OCI-LY7 (cell line): ENCODE measurements around the gene MRPL55. TPM values are rescaled to one million over a fixed set of nuclear protein-coding genes. Genes with fewer than 3 reads are reported as not detected.

Experiments used
- BruUV-seq: library from RNA; stranded (reverse); fragments of 400-500 nt; replicated peaks from 2 replicates; lab custom pipeline; 2021; lab: Mats Ljungman, UMichigan
- CTCF ChIA-PET: fragments of 300-600 bp; sonication (Branson Sonifier 250); formaldehyde crosslinking; loops from one replicate; lab custom pipeline; 2022; ENCODE audit warnings: antibody characterized with exemption; ENCODE audit not compliant: unreplicated experiment; lab: Charles Lee
- POLR2A ChIA-PET: fragments of 300-600 bp; sonication (Branson Sonifier 250); formaldehyde crosslinking; loops from one replicate; lab custom pipeline; 2022; ENCODE audit warnings: antibody characterized with exemption; lab: Charles Lee
- DNase-seq: peaks from one replicate; pipeline ENCODE4 v3.0.0-alpha.2; 2015; ENCODE audit warnings: low spot score
- H2AFZ ChIP-seq: fragments of 200-600 bp; sonication (generic), shearing (Covaris generic); 2 replicates; pipeline ENCODE4 v1.6.1; 2014; ENCODE audit warnings: mild to moderate bottlenecking, antibody characterized with exemption, low read length, moderate library complexity
- H3K27ac ChIP-seq: fragments of 200-600 bp; sonication (generic); 2 replicates; pipeline ENCODE4 v1.5.1; 2014; ENCODE audit warnings: mixed run types, low read depth, mild to moderate bottlenecking, moderate library complexity, low read length, inconsistent platforms; ENCODE audit not compliant: poor library complexity, severe bottlenecking
- H3K36me3 ChIP-seq: fragments of 200-600 bp; sonication (generic); 2 replicates; pipeline ENCODE4 v1.6.1; 2014; ENCODE audit warnings: mild to moderate bottlenecking, antibody characterized with exemption, low read length, moderate library complexity, mixed read lengths; ENCODE audit not compliant: insufficient read depth
- H3K4me1 ChIP-seq: fragments of 200-600 bp; sonication (generic); 2 replicates; pipeline ENCODE4 v1.5.1; 2014; ENCODE audit warnings: mild to moderate bottlenecking, low read length; ENCODE audit not compliant: insufficient read depth, poor library complexity, severe bottlenecking
- H3K4me2 ChIP-seq: fragments of 200-600 bp; sonication (generic); 2 replicates; pipeline ENCODE4 v1.6.1; 2014; ENCODE audit warnings: mild to moderate bottlenecking, low read length
- H3K4me3 ChIP-seq: fragments of 200-600 bp; sonication (generic); 2 replicates; pipeline ENCODE4 v1.5.1; 2014; ENCODE audit warnings: mild to moderate bottlenecking, low read depth, low read length; ENCODE audit not compliant: poor library complexity, severe bottlenecking
- H3K79me2 ChIP-seq: fragments of 200-600 bp; sonication (generic); 2 replicates; pipeline ENCODE4 v1.6.1; 2016; ENCODE audit warnings: low read depth, mild to moderate bottlenecking, low read length, moderate library complexity, mixed read lengths; ENCODE audit not compliant: insufficient read depth
- H3K9me2 ChIP-seq: fragments of 200-600 bp; sonication (generic); 2 replicates; pipeline ENCODE4 v1.6.1; 2016; ENCODE audit warnings: mild to moderate bottlenecking, low read length, mixed read lengths; ENCODE audit not compliant: insufficient read depth
- H3K9me3 ChIP-seq: fragments of 200-600 bp; sonication (generic); 2 replicates; pipeline ENCODE4 v1.6.1; 2014; ENCODE audit warnings: mild to moderate bottlenecking, mixed run types, low read length, mixed read lengths
- H4K20me1 ChIP-seq: fragments of 200-600 bp; sonication (generic); 2 replicates; pipeline ENCODE4 v1.6.1; 2014; ENCODE audit warnings: mild to moderate bottlenecking, antibody characterized with exemption, low read length, moderate library complexity, mixed read lengths; ENCODE audit not compliant: insufficient read depth
- CTCF ChIP-seq: fragments of 200-600 bp; sonication (generic); conservative IDR thresholded peaks from 2 replicates; pipeline ENCODE4 v1.5.1; 2014; ENCODE audit warnings: mild to moderate bottlenecking, antibody characterized with exemption, low read length, moderate library complexity, mixed read lengths
- EZH2phosphoT487 ChIP-seq: fragments of 200-600 bp; sonication (generic); IDR thresholded peaks from 2 replicates; pipeline ENCODE4 v1.6.1; 2018; ENCODE audit warnings: low read depth, borderline replicate concordance, mild to moderate bottlenecking, mixed run types, antibody characterized with exemption, low read length, moderate library complexity, mixed read lengths
- intact Hi-C: fragments of 100-400 bp; cut with micrococcal nuclease; formaldehyde crosslinking; loops from one replicate; pipeline ENCODE4 v1.10.0; 2022; ENCODE audit not compliant: unreplicated experiment
- total RNA-seq, 2 experiments: library from RNA; depleted of rRNA in 1 of 2; stranded (reverse); fragments of >200 nt in 1 of 2; shearing (Covaris generic) in 1 of 2; gene quantifications; 2 replicates each; pipeline ENCODE4 v1.2.3, GENCODE V29; 2014 to 2022

Gene MRPL55
- total RNA-seq, 2 experiments from 2014 or later, result 50.0 to 92.8 TPM

DNA sequence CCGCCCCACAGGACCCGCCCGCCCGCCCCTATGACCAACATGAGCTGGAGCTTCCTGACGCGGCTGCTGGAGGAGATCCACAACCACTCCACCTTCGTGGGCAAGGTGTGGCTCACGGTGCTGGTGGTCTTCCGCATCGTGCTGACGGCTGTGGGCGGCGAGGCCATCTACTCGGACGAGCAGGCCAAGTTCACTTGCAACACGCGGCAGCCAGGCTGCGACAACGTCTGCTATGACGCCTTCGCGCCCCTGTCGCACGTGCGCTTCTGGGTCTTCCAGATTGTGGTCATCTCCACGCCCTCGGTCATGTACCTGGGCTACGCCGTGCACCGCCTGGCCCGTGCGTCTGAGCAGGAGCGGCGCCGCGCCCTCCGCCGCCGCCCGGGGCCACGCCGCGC lies 48.6 kb upstream of the MRPL55 start:
- Histone ChIP-seq H4K20me1 (no peaks in the 10 kb centered on the region), H3K4me1 (peaks cover 5% of the 10 kb centered on the region), H3K9me2 (no peaks in the 10 kb centered on the region), H3K79me2 (no peaks in the 10 kb centered on the region), H3K9me3 (no peaks in the 10 kb centered on the region), H3K36me3 (no peaks in the 10 kb centered on the region), H3K4me3 (no peak overlapping the region), H3K4me2 (no peak overlapping the region), H2AFZ (no peak overlapping the region), H3K27ac (no peak overlapping the region)
- intact Hi-C loops, result no loop called here
- CTCF ChIA-PET, result no interaction called here
- DNase-seq, result no peak
- TF ChIP-seq EZH2phosphoT487 (no peak), CTCF (no peak)
- POLR2A ChIA-PET, result interaction anchor here (0.6 to 1.5 kb wide), 2 partner anchors 15 to 65 kb away, joined by 3 to 4 read pairs; no protein-coding TSS in a partner anchor
- no TSS peak for BruUV-seq

- ChIA-PET CTCF (no interaction called here), POLR2A (interaction anchor here (0.6 to 1.5 kb wide), 2 partner anchors 14 to 66 kb away, joined by 3 to 4 read pairs; no protein-coding TSS in a partner anchor)
- intact Hi-C loops, result no loop called here
- BruUV-seq, result no TSS peak
- no peak for TF ChIP-seq EZH2phosphoT487
- TF ChIP-seq CTCF, result no peak
- Histone ChIP-seq H3K9me2 (no peaks in the 10 kb centered on the region), H3K9me3 (no peaks in the 10 kb centered on the region), H3K4me1 (peaks cover under 1% of the 10 kb centered on the region), H3K4me3 (no peak overlapping the region), H3K36me3 (no peaks in the 10 kb centered on the region), H2AFZ (no peak overlapping the region), H3K4me2 (no peak overlapping the region), H4K20me1 (no peaks in the 10 kb centered on the region), H3K79me2 (no peaks in the 10 kb centered on the region), H3K27ac (no peak overlapping the region)
- DNase-seq, result no peak
Measured at GRCh38 chr1:228156941-228157728, 48.0 kb upstream of the MRPL55 start.

DNA sequence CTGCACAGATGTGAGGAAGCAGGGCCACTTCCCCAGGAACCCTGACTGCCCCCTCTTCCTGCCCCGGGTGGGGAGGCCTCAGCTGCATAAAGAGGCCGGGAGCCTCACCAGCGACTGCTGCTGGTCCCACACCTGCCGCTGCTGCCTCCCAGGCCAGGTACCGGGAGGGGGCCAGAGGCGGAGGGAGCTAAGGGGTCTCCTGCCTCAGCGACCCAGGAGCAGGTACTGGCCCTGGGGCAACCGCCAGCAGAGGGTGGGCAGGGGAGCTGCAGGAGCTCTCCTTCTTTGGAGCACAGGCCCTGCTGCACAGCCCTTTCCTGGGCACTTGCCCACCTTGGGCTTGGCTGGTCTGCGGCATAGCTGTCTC lies 47.4 kb upstream of the MRPL55 start:
- H3K79me2 ChIP-seq, result no peaks in the 10 kb centered on the region
- BruUV-seq, result no TSS peak
- POLR2A ChIA-PET, result interaction anchor here (0.5 to 1.5 kb wide), 3 partner anchors 13 to 606 kb away, joined by 3 to 4 read pairs (median 4); no protein-coding TSS in a partner anchor
- H3K4me3 ChIP-seq, result no peak overlapping the region
- H2AFZ ChIP-seq, result no peak overlapping the region
- no peaks in the 10 kb centered on the region for H3K36me3 ChIP-seq
- intact Hi-C loops, result no loop called here
- no peak for TF ChIP-seq CTCF
- no peak overlapping the region for H3K4me2 ChIP-seq
- H3K9me2 ChIP-seq, result no peaks in the 10 kb centered on the region
- no peak overlapping the region for H3K27ac ChIP-seq
- CTCF ChIA-PET, result no interaction called here
- no peaks in the 10 kb centered on the region for H3K4me1 ChIP-seq
- no peak for DNase-seq
- no peaks in the 10 kb centered on the region for H4K20me1 ChIP-seq
- no peaks in the 10 kb centered on the region for H3K9me3 ChIP-seq
